Measurements from ENCODE around the gene C10orf143.

GRCh38 chr10:130021383-130021950, 89.2 kb downstream of the C10orf143 start:
- no peak for TF ChIP-seq POLR2A (IDR thresholded peaks at IDR 0.05)
- no peak for TF ChIP-seq CTCF (IDR thresholded peaks at IDR 0.05 in 4 of 5, conservative IDR thresholded peaks at IDR 0.05 in 1 of 5)
